ENCODE results near the gene ATP2B3.

ATP2B3 gene

DNA sequence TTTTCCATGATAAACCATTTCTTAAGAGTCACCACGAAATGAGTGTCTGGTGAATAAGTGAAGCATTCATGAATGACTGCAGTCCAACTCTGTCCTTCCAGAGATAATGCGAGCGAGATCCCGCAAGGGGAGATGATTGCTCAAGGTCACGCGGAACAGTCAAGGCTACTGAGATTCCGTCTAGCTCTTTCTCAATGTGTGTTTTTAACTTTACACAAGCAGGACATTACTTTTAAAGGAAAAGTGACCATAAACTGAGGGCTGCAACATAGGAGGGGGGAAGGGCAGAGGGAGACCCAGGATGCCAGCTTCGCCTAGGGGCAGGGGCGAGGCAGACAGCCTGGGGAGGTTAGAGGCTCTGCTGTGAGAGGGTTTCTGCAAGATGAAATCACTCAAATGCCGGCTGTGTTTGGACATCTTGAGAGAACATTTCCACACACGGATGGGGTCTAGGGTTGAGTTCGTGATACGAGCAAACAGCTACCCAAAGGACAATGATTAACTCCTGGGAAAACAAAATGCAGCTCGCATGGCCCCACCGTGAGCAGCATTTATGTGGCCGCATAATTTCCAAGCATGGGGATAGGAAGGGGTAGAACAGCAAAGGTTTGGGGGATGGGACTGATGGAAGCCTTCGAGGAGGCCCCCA lies 105.3 kb downstream of the ATP2B3 start:
- DNase-seq: no peak

DNA sequence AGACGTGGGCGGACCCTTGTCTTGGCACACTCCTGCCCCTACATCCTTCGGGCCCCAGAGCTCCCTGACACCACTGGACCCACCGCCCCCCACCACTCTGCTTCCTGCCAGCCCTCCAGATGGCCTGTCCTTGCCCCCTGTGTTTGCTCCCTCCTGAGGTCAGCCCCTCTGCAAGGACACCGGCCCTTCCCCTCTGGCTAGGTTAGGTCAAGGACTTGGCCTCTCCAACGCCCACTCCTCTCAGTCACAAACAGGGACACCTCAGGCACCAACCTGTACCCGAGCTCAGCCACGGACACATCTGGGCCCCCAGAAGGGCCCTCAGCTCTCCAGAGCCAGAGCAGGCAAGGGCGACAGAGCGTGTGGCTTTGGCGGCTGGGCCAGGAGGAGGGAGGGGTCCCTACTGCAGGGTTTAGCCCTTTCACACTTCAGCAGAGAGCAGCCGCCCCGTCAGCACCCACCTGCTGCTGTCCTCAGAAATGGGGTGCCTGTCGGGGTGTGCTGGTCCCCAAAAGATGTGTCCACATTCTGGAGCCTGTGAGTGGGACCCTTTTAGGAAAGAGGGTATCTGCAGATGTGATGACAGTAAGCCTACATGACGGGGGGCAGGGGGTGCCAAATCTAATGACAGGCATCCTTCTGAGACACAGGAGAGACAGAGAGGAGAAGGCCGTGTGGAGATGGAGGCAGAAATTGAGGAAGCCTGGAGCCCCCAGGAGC lies 106.0 kb downstream of the ATP2B3 start:
- no peak for DNase-seq

DNA sequence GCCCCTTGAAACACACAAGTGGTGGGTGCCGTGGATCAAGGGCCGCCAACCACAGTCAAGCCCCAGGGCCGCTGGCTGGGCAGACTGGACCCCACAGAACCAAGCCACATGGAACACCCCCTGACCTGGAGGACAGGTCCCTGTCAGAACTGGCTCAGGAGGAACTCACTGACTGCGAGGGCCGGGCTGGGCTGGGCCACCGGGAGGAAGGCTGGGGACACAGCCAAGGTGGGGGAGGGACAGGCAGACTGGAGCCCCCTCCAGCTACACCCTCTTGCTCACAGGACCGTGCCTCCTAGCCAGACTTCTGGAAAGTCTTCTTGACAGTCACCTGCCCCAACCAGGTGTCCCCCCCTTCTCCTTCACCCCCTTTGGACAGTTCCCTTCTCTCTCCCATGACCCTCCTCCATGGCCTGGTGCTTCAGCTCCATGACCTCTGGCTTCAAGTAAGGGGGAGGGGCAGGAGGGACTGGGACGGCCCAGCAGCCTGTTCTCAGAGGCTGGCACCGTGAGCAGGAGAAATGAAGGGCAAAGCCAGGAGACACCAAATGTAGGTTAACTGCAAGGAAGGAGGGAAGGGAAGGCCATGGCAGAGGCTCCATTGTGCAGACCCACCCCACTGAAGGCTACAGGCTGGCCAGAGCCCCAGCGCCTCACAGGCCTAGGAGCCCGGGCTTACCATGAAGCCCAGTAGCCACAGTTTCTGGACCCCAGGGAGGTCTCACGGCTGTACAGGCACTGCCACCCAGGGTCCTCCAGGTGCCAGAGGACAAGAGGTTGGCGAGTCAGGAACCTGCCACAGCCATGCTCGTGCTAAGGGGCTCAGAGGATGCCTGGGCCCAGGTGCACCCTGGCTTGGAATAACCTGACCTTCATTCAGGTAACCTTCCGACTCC lies 107.0 kb downstream of the ATP2B3 start:
- DNase-seq: no peak

DNA sequence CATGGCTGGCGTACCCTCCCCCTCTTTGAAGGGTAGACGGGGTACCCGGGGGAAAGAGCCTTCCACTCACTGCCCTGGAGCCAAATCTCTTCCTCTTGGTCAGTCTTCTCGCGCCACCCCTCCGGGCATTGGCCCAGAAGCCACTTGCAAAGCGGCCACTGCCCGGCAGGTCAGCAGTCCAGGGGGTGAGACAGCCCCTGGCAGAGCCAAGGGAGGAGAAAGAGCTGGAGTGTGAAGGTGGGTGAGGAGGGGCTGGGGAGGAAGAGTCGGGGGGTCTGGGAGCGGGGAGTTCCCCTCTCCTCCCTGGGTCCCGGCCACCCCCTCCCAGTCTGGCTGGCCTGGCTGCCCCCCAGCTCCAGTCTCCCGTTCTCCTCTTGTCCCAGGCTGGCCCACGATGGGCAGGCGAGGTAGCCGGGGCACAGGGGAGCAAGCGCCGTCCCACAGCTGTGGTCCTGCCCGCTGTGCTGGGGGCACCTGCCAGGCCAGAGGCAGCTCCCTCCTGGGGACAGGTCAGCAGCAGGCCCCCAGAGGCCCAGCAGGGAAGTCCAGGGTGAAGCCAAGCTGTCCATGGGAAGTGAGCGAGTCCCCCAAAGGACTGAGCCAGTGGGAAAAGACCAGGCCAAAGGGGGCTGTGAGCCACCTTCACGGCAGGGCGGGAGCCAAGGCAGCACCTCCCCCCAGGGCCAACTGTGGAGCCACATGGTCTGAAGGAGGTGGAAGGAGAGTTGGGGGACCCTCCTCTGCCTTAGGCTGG lies 108.0 kb downstream of the ATP2B3 start:
- DNase-seq: no peak

DNA sequence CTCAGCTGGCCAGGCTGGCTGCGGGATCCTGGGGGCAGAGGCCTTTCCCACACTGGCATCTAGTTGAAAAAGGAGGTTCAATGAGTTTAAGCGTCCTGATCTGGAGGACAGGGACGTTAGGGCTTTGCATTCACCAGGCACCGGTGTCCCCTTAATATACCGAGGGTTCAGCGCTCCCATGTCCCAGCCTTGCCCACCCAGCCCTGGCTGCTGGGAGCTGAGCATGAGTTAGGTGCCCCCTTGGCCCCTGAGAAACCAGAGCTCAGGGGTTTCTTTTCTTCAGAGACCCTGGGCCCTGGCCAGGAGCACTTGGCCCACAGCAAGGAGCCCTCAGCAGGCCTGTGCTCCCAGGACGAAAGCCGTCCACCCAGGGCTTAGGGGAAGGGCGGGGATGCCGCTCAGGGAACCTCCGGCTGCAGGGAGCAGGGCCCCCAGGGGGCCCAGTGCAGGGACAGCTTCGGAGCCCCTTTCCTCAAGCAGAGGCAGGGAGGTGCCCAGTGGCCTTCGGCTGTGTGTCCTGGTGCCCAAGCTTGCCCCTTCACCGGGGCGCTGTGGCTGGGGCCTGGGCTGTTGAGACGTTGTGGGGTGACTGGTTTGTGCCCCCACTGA lies 108.7 kb downstream of the ATP2B3 start:
- no peak for DNase-seq

DNA sequence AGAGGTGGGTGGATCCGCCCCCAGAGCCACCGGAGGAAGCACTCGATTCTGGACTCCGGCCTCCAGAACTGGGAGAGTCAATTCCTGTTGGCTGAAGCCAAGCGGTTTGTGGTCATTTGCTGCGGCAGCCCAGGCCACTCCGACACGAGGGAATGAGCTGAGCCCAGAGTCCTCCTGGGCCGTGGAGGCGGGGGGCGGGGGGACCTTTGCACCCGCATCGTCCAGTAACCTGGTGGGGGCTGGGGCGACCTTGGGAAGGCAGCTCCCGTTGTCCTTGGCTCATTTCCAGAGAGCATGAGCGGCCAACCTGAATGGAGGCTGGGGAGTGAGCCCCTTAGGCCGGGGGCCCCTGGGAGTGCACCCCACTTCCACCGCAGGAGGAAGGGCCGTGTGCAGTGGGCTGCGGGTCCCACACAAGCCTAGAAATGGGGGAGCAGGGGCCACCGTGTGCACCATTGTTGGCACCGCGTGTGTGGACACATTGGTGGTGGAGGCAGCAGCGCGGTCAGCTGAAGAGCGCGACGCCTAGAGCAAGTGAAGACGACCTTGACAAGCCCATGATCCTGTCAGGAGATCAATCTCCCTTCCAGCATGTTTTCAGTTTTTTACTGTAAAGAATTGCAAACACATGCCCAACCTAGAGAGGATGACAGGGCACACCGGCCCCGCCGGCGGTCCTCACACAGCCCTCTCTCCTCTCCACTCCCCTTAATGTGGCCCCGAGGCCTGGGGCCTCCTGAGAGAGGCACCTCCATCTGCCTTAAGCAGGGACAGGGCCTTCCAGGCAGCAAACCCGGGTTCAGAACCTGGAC lies 109.6 kb downstream of the ATP2B3 start:
- no peak for DNase-seq

- DNase-seq: no peak
Measured at GRCh38 chrX:153627675-153628111, 110.3 kb downstream of the ATP2B3 start.

GRCh38 chrX:153628129-153628528 lies 110.7 kb downstream of the ATP2B3 start:
- DNase-seq: no peak

DNA sequence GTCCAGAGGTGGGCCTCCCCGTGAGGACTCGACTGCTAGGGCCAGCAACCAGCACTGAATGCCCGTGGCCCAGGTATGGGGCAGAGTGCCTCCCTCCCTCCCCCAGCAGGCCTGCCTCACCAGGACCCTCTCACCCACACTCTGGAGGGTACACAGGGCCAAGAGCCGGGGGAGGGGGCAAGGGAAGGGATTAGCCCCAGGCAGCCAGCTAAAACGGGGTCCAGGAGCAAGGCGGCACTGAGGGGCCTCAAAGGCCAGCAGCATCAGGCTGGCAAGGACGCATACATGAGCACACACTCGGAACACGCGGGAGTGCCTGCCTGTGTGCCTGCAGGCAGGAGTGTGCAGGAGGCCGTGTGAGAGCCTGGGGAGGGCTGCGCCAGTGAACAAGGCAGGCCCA lies 111.2 kb downstream of the ATP2B3 start:
- no peak for DNase-seq

- no peak for DNase-seq
Measured at GRCh38 chrX:153631346-153631745, 113.9 kb downstream of the ATP2B3 start.

DNA sequence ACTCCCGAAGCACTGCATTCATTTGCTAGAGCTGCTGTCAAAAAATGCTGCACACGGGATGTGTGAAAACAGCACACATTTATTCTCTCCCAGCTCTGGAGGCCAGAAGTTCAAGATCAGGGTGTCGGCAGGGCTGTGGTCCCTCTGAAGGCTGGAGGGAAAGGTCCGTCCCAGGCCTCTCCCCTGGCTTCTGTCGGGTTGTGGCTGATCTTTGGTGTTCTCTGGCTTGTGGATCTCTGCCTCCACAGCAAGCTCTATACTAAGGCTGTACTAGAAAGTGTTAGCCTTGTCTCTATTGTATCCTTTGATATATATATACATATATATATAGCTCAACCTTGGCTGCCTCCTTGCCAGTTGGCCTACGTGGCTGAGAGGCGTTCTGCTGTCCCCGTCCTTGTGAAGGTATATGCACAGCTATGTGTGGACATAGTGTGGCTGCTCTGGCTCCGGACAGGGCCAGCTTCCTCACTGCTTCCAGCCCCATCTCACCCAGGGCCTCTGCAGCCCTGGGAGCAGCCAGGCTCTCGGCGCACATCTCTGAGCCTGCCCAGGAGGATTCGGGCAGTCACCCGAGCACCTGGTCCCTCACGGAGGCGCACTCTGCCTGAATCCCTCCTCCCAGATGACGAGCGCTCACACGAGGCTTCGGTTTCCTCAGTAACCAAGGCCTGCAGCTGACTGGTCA lies 114.6 kb downstream of the ATP2B3 start:
- no peak for DNase-seq
